ENCODE measurements around the gene CDHR5.

GRCh38 chr11:636511-637332 lies 12.0 kb upstream of the CDHR5 start, which contains the start of gene DRD4:
- TF ChIP-seq, protein P1, sequence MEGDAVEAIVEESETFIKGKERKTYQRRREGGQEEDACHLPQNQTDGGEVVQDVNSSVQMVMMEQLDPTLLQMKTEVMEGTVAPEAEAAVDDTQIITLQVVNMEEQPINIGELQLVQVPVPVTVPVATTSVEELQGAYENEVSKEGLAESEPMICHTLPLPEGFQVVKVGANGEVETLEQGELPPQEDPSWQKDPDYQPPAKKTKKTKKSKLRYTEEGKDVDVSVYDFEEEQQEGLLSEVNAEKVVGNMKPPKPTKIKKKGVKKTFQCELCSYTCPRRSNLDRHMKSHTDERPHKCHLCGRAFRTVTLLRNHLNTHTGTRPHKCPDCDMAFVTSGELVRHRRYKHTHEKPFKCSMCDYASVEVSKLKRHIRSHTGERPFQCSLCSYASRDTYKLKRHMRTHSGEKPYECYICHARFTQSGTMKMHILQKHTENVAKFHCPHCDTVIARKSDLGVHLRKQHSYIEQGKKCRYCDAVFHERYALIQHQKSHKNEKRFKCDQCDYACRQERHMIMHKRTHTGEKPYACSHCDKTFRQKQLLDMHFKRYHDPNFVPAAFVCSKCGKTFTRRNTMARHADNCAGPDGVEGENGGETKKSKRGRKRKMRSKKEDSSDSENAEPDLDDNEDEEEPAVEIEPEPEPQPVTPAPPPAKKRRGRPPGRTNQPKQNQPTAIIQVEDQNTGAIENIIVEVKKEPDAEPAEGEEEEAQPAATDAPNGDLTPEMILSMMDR (IDR thresholded peaks at IDR 0.05; ENCODE audit: low read depth, low read length, poor library complexity, severe bottlenecking) = no peak
- no peak for TF ChIP-seq EZH2phosphoT487 (IDR thresholded peaks at IDR 0.05; ENCODE audit: borderline replicate concordance, low read length)
